Measurements from ENCODE around the gene CCHCR1. TPM values are rescaled to one million over a fixed set of nuclear protein-coding genes. Genes with fewer than 3 reads are reported as not detected.

The CCHCR1 gene
- total and polyA plus RNA-seq, 9 of the 15 experiments (the other 6 are each of a cell fraction or from before 2014, with no cell fraction given): 1.2 to 47.3 (median 32.0) TPM

GRCh38 chr6:31158863-31159855 lies 1.6 kb upstream of the CCHCR1 start (continued):
- TF ChIP-seq POLR2G (IDR thresholded peaks at IDR 0.05; ENCODE audit: low read depth, low read length) (0 out of 2 replicates have a peak, but pooled peaks have one; percentile 36), ZNF780A (CRISPR knock-in tag; IDR thresholded peaks at IDR 0.05) (no peak), ARID2 (IDR thresholded peaks at IDR 0.05) (no peak), NRF1 (conservative IDR thresholded peaks at IDR 0.05 in 1 of 2, IDR thresholded peaks at IDR 0.05 in 1 of 2) (peak in 1 of 2 experiments; percentile 34; a peak in 1 of 4 replicates), ZNF445 (CRISPR knock-in tag; IDR thresholded peaks at IDR 0.05; ENCODE audit: low read depth) (no peak), NR2C2 (CRISPR knock-in tag; IDR thresholded peaks at IDR 0.05) (no peak), NR2C2 (tag; IDR thresholded peaks at IDR 0.05) (no peak)

- Histone ChIP-seq H3K4me3 (peak within 1 kb of the TSS; percentile 75), H2AFZ (ENCODE audit: low read depth, low read length) (peak within 1 kb of the TSS; percentile 96), H3K27ac (ENCODE audit: extremely low read depth, low read depth, low read length) (peak within 1 kb of the TSS; percentile 79), H3K9me1 (ENCODE audit: control insufficient read depth, insufficient read depth, low read length) (no peaks in the 10 kb centered on the region), H3K79me2 (ENCODE audit: control insufficient read depth, insufficient read depth, low read length) (peaks cover 24% of the 10 kb centered on the region; the same call in 2 of the 3 replicates), H3K36me3 (ENCODE audit: control insufficient read depth, insufficient read depth, low read length) (peaks cover 50% of the 10 kb centered on the region; the same call in 2 of the 3 replicates), H3K9ac (ENCODE audit: insufficient read depth in 1 of 2, low read depth in 2 of 2, low read length in 2 of 2) (peak within 1 kb of the TSS; percentile 81 to 96), H3K27me3 (ENCODE audit: control insufficient read depth in 2 of 2, insufficient read depth in 2 of 2, low read length in 2 of 2) (no peaks in the 10 kb centered on the region), H3K9me3 (replicated peaks; ENCODE audit: control insufficient read depth, insufficient read depth, low read depth, low read length) (no peaks in the 10 kb centered on the region), H3K4me2 (ENCODE audit: insufficient read depth, low read length) (peak within 1 kb of the TSS; percentile 92), H3K4me1 (replicated peaks in 1 of 2; ENCODE audit: control insufficient read depth in 2 of 2, insufficient read depth in 2 of 2, low read length in 2 of 2) (peaks cover 17 to 30% of the 10 kb centered on the region in 2 experiments; a peak in 4 of 5 replicates), H4K20me1 (replicated peaks; ENCODE audit: control insufficient read depth, insufficient read depth, low read length) (no peaks in the 10 kb centered on the region; the same call in 1 of the 2 replicates)
- ChIA-PET CTCF (ENCODE audit: low intra/inter-chr PET ratio) (interaction anchor here (0.6 kb wide), 1 partner anchor 149 kb away, joined by 3 read pairs; no protein-coding TSS in a partner anchor), POLR2A (interaction anchor here (0.6 to 1.9 kb wide), 12 partner anchors 9 to 473 kb away, joined by 3 to 7 read pairs (median 4); no protein-coding TSS in a partner anchor)
- in situ Hi-C loops (cut with MboI) (no loop called here), intact Hi-C loops (cut with micrococcal nuclease) (loop anchor here (2.0 kb wide), 1 partner anchor 22 kb away; no protein-coding TSS in a partner anchor)
- under 1% methylated on average over 60 of the region's 65 CpGs for WGBS (ENCODE audit: insufficient coverage, low coverage, missing lambda C conversion rate)
- FAIRE-seq (peak; percentile 98), ATAC-seq (peak; percentile 95), DNase-seq (ENCODE audit: extremely low read depth in 1 of 4, low spot score in 3 of 4) (peak; percentile 100)
- no TSS peak for BruUV-seq (replicated peaks)
- TF ChIP-seq ZBTB12 (CRISPR knock-in tag; IDR thresholded peaks at IDR 0.05) (no peak), HNRNPLL (IDR thresholded peaks at IDR 0.05; ENCODE audit: low read depth, low read length, poor library complexity, severe bottlenecking) (peak; percentile 94), NFRKB (IDR thresholded peaks at IDR 0.05; ENCODE audit: low read depth) (no peak), TCFL5 (CRISPR knock-in tag; conservative IDR thresholded peaks at IDR 0.05) (no peak), TEAD2 (tag; IDR thresholded peaks at IDR 0.05) (peak; percentile 70; the same call in 1 of the 2 replicates), TRIM25 (IDR thresholded peaks at IDR 0.05; ENCODE audit: borderline replicate concordance) (0 out of 2 replicates have a peak, but pooled peaks have one; percentile 70), MCM7 (IDR thresholded peaks at IDR 0.05) (no peak), IRF2 (CRISPR knock-in tag; IDR thresholded peaks at IDR 0.05) (no peak), TGIF2 (CRISPR knock-in tag; IDR thresholded peaks at IDR 0.05) (peak; percentile 83; the same call in 1 of the 2 replicates)
Observed at GRCh38 chr6:31158140-31158862, 699 bp upstream of the CCHCR1 start, which contains the start of gene TCF19. Gene TCF19, plus strand, starts transcription at chr6:31158589. Its CDS starts 881 bp downstream, at chr6:31159470.
